A549 (cell line): Measurements from ENCODE around the gene LSM3. TPM values are rescaled to one million over a fixed set of nuclear protein-coding genes. Genes with fewer than 3 reads are reported as not detected.

Experiments
- ATAC-seq, 2 experiments: fragments of 200-7000 bp in 1 of 2; fragments of >200 bp in 1 of 2; cut with Nextera tagmentation in 1 of 2; cut with Tn5 transposase in 1 of 2; 3 replicates each; pipeline versions ENCODE4 v1.8.0 to v1.9.1; 2018 to 2020; ENCODE audit warnings: mild to moderate bottlenecking in 1 of 2, moderate library complexity in 1 of 2
- CTCF ChIA-PET: fragments of 300-600 bp; sonication (Branson Sonifier 250); formaldehyde crosslinking; extraction: SDS; loops from one replicate; lab custom pipeline; 2021; ENCODE audit warnings: antibody characterized with exemption, inconsistent platforms; lab: Yijun Ruan, JAX
- POLR2A ChIA-PET: fragments of 350-600 bp; formaldehyde crosslinking; extraction: SDS; loops from one replicate; lab custom pipeline; 2021; ENCODE audit warnings: antibody characterized with exemption, inconsistent platforms; lab: Yijun Ruan, JAX
- DNase-seq, 2 experiments: peaks; one replicate each; pipeline versions ENCODE4 v3.0.0 to v3.0.0-alpha.2; 2011 to 2016; ENCODE audit warnings: low read depth in 1 of 2, low spot score in 1 of 2
- FAIRE-seq: peaks from 2 replicates; lab custom pipeline; 2011; peaks lifted over from hg19 to GRCh38; lab: Jason Lieb, UNC
- H3K27ac ChIP-seq, 2 experiments: fragments of >200 bp; sonication (Bioruptor Twin); formaldehyde crosslinking; 3 replicates each; pipeline ENCODE4 v1.5.1; 2016 to 2017
- H3K4me1 ChIP-seq: fragments of >200 bp; sonication (Bioruptor Twin); formaldehyde crosslinking; 3 replicates; pipeline ENCODE4 v1.6.1; 2016
- H3K4me2 ChIP-seq: fragments of >200 bp; sonication (Bioruptor Twin); formaldehyde crosslinking; 3 replicates; pipeline ENCODE4 v1.6.1; 2016
- H3K4me3 ChIP-seq: fragments of >200 bp; sonication (Bioruptor Twin); formaldehyde crosslinking; 3 replicates; pipeline ENCODE4 v1.5.1; 2016
- H3K9me3 ChIP-seq: fragments of >200 bp; sonication (Bioruptor Twin); formaldehyde crosslinking; 3 replicates; pipeline ENCODE4 v1.6.1; 2016
- BHLHE40 ChIP-seq: IDR thresholded peaks from 2 replicates; pipeline ENCODE4 v1.6.1; 2012; ENCODE audit warnings: low read depth, low read length, inconsistent platforms
- CBX2 ChIP-seq: fragments of 200-600 bp; sonication (generic); IDR thresholded peaks from 2 replicates; pipeline ENCODE4 v1.6.1; 2016; ENCODE audit warnings: low read depth, mild to moderate bottlenecking, borderline replicate concordance
- CEBPB ChIP-seq, 2 experiments: fragments of >200 bp in 1 of 2; sonication (Bioruptor Twin) in 1 of 2; formaldehyde crosslinking in 1 of 2; IDR thresholded peaks; 2 replicates each; pipeline ENCODE4 v1.6.1; 2012 to 2016
- EP300 ChIP-seq, 2 experiments: fragments of >200 bp; sonication (Bioruptor Twin); formaldehyde crosslinking; IDR thresholded peaks; 2 replicates in 1 of 2; 3 replicates in 1 of 2; pipeline ENCODE4 v1.6.1; 2016 to 2017
- ESRRA ChIP-seq: fragments of 150-350 bp; IDR thresholded peaks from 2 replicates; pipeline ENCODE4 v1.6.1; 2014; ENCODE audit warnings: mild to moderate bottlenecking, low read length, borderline replicate concordance
- FOSB ChIP-seq: fragments of 250-450 bp; sonication (Bioruptor Pico); IDR thresholded peaks from 2 replicates; pipeline ENCODE4 v1.5.0; 2020; ENCODE audit warnings: mild to moderate bottlenecking, moderate library complexity
- FOXS1 ChIP-seq: fragments of 250-450 bp; sonication (Bioruptor Pico); IDR thresholded peaks from 2 replicates; pipeline ENCODE4 v1.5.0; 2020; ENCODE audit warnings: mild to moderate bottlenecking, moderate library complexity
- GATA3 ChIP-seq: IDR thresholded peaks from 2 replicates; pipeline ENCODE4 v1.6.1; 2012; ENCODE audit warnings: borderline replicate concordance
- HDAC2 ChIP-seq: fragments of 200-600 bp; sonication (generic); IDR thresholded peaks from 2 replicates; pipeline ENCODE4 v1.6.1; 2016
- HES2 ChIP-seq: fragments of >200 bp; sonication (Bioruptor Twin); formaldehyde crosslinking; IDR thresholded peaks from 2 replicates; pipeline ENCODE4 v1.6.1; 2016
- HEYL ChIP-seq: fragments of 250-450 bp; sonication (Bioruptor Pico); IDR thresholded peaks from 2 replicates; pipeline ENCODE4 v1.8.0; 2021; ENCODE audit warnings: mild to moderate bottlenecking, moderate library complexity
- HOXA7 ChIP-seq: fragments of 250-450 bp; sonication (Bioruptor Pico); IDR thresholded peaks from 2 replicates; pipeline ENCODE4 v1.5.0; 2020; ENCODE audit warnings: mild to moderate bottlenecking, moderate library complexity
- HOXB5 ChIP-seq: fragments of 250-450 bp; sonication (Bioruptor Pico); IDR thresholded peaks from 2 replicates; pipeline ENCODE4 v1.5.0; 2020; ENCODE audit warnings: mild to moderate bottlenecking, moderate library complexity
- JUNB ChIP-seq: fragments of >200 bp; sonication (Bioruptor Twin); formaldehyde crosslinking; IDR thresholded peaks from 2 replicates; pipeline ENCODE4 v1.6.1; 2016
- MAX ChIP-seq: IDR thresholded peaks from 2 replicates; pipeline ENCODE4 v1.6.1; 2012
- MAZ ChIP-seq: fragments of 150-350 bp; IDR thresholded peaks from 2 replicates; pipeline ENCODE4 v1.6.1; 2014; ENCODE audit warnings: antibody characterized with exemption, low read depth, low read length, borderline replicate concordance
- NPAS2 ChIP-seq: fragments of 250-450 bp; sonication (Bioruptor Pico); IDR thresholded peaks from 2 replicates; pipeline ENCODE4 v1.8.0; 2022; ENCODE audit warnings: mild to moderate bottlenecking, moderate library complexity, borderline replicate concordance
- NR3C1 ChIP-seq: fragments of >200 bp; sonication (Bioruptor Twin); formaldehyde crosslinking; IDR thresholded peaks from 3 replicates; pipeline ENCODE4 v1.6.1; 2017
- RARB ChIP-seq: fragments of 250-450 bp; sonication (Bioruptor Pico); IDR thresholded peaks from 2 replicates; pipeline ENCODE4 v1.8.0; 2021; ENCODE audit warnings: mild to moderate bottlenecking, moderate library complexity
- RCOR1 ChIP-seq: fragments of 150-350 bp; IDR thresholded peaks from 2 replicates; pipeline ENCODE4 v1.6.1; 2014; ENCODE audit warnings: antibody characterized with exemption, low read length, low read depth
- TFCP2L1 ChIP-seq: fragments of 250-450 bp; sonication (Bioruptor Pico); IDR thresholded peaks from 2 replicates; pipeline ENCODE4 v1.5.0; 2021; ENCODE audit warnings: mild to moderate bottlenecking
- TP53 ChIP-seq: fragments of 250-450 bp; sonication (Bioruptor Pico); IDR thresholded peaks from 2 replicates; pipeline ENCODE4 v1.5.0; 2021; ENCODE audit warnings: mild to moderate bottlenecking, moderate library complexity
- USF2 ChIP-seq: fragments of 450-650 bp; IDR thresholded peaks from 2 replicates; pipeline ENCODE4 v1.6.1; 2014; ENCODE audit warnings: antibody characterized with exemption
- ZFP36 ChIP-seq: fragments of 450-650 bp; IDR thresholded peaks from 2 replicates; pipeline ENCODE4 v1.6.1; 2014; ENCODE audit warnings: borderline replicate concordance; ENCODE audit not compliant: partially characterized antibody
- ZNF302 ChIP-seq: fragments of 250-450 bp; sonication (Bioruptor Pico); IDR thresholded peaks from 2 replicates; pipeline ENCODE4 v1.9.0; 2021; ENCODE audit warnings: inconsistent platforms, mild to moderate bottlenecking, moderate library complexity
- WGBS: methylation state at CpG from one replicate; pipeline ENCODE4 v1.1.6; 2017; ENCODE audit errors: missing lambda C conversion rate; 5-methylcytosine and 5-hydroxymethylcytosine counted together
- polyA plus RNA-seq, 4 experiments: library from polyadenylated mRNA; depleted of rRNA in 3 of 4; stranded (reverse); fragments of >200 nt; fragmentation: RNase III in 1 of 4; extraction: RNeasy Plus Mini Kit Qiagen cat#74134 plus additional on column Dnase treatment in 1 of 4; gene quantifications; 2 replicates in 3 of 4; 3 replicates in 1 of 4; pipeline ENCODE4 v1.2.3, GENCODE V29; 2011 to 2017
- TF ChIP-seq, protein P1 (sequence below): fragments of 250-450 bp; sonication (Bioruptor Pico); IDR thresholded peaks from 2 replicates; pipeline ENCODE4 v1.5.0; 2020; ENCODE audit warnings: low read depth, mild to moderate bottlenecking, moderate library complexity

Gene LSM3
- polyA plus RNA-seq, 2 of the 4 experiments (the other 2 are of a cell fraction) = 23.9 to 32.0 TPM

GRCh38 chr3:14235003-14235911 lies 56.6 kb downstream of the LSM3 start (continued):
- TF ChIP-seq MAZ (no peak), HDAC2 (no peak), HEYL (no peak)
- TF ChIP-seq, protein P1, sequence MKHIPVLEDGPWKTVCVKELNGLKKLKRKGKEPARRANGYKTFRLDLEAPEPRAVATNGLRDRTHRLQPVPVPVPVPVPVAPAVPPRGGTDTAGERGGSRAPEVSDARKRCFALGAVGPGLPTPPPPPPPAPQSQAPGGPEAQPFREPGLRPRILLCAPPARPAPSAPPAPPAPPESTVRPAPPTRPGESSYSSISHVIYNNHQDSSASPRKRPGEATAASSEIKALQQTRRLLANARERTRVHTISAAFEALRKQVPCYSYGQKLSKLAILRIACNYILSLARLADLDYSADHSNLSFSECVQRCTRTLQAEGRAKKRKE = no peak

DNA sequence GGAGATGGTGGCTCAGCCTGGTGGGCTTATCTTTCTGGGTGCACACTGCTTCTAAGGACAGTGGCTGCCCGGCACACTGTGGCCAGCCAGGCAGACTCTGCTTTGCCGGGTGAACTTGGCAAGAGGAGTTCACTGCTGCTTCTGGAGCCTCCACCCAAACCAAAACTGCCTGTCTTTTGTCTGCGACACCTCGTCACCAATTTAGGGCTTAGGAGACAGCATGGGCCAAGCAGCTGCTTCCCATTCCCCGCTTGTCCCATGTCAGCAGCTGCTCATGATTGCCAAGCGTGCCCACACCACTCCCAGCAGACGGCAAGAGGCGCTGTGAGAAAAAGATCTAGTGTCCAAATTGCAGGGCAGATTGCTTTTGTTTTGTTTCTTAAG lies 57.3 kb downstream of the LSM3 start:
- ChIA-PET CTCF (interaction anchor here (0.6 to 3.2 kb wide), 2 partner anchors 33 to 233 kb away, joined by 3 to 9 read pairs; no protein-coding TSS in a partner anchor), POLR2A (no interaction called here)
- no peak for TF ChIP-seq HES2
- TF ChIP-seq RARB = no peak
- Histone ChIP-seq H3K4me3 (no peak overlapping the region), H3K4me1 (no peaks in the 10 kb centered on the region), H3K27ac (no peak overlapping the region), H3K4me2 (no peak overlapping the region), H3K9me3 (peaks cover 18% of the 10 kb centered on the region)
- ATAC-seq = no peak
- FAIRE-seq = no peak
- DNase-seq = no peak
- 58% methylated on average over 7 of the region's 8 CpGs for WGBS

- ATAC-seq (no peak), DNase-seq (no peak), FAIRE-seq (no peak)
- Histone ChIP-seq H3K4me2 (no peak overlapping the region), H3K4me1 (no peaks in the 10 kb centered on the region), H3K4me3 (no peak overlapping the region), H3K9me3 (peaks cover 18% of the 10 kb centered on the region), H3K27ac (no peak overlapping the region)
- ChIA-PET POLR2A (no interaction called here), CTCF (interaction anchor here (1.1 to 3.2 kb wide), 3 partner anchors 24 to 231 kb away, joined by 4 to 9 read pairs (median 6); no protein-coding TSS in a partner anchor)
- WGBS = 22% methylated on average over 3 of the region's 3 CpGs
- TF ChIP-seq FOXS1 (CRISPR knock-in tag) (no peak), TP53 (CRISPR knock-in tag) (no peak), EP300 (IDR thresholded peaks at IDR 0.05) (no peak), GATA3 (no peak), FOSB (CRISPR knock-in tag) (no peak), CEBPB (IDR thresholded peaks at IDR 0.05) (no peak), HOXB5 (CRISPR knock-in tag) (no peak), HOXA7 (no peak), ZNF302 (CRISPR knock-in tag) (no peak), BHLHE40 (no peak), CBX2 (no peak), RCOR1 (no peak), TFCP2L1 (CRISPR knock-in tag) (no peak), USF2 (no peak), JUNB (no peak), ZFP36 (no peak), MAX (no peak), NPAS2 (no peak), NR3C1 (no peak), ESRRA (no peak)
These were observed 58.3 kb downstream of the LSM3 start for GRCh38 chr3:14236902-14237301.
